Loucy (cell line): ENCODE measurements around the gene TM4SF18.

Experiments
- CTCF ChIP-seq: fragments of 200-600 bp; sonication (generic); conservative IDR thresholded peaks from 2 replicates; pipeline ENCODE4 v1.5.1; 2014; ENCODE audit warnings: mild to moderate bottlenecking, antibody characterized with exemption, low read length
- EZH2phosphoT487 ChIP-seq: fragments of 200-600 bp; IDR thresholded peaks from 2 replicates; pipeline ENCODE4 v1.6.1; 2018; ENCODE audit warnings: antibody characterized with exemption, mild to moderate bottlenecking, moderate library complexity, borderline replicate concordance

- no peak for TF ChIP-seq CTCF
- TF ChIP-seq EZH2phosphoT487 = no peak
Observed at GRCh38 chr3:149282836-149283235, 50.6 kb downstream of the TM4SF18 start.
